HG03159 (cell line): ENCODE results near the gene HOXB5.

ENCODE experiments used
- ATAC-seq: cut with Tn5 transposase; IDR thresholded peaks from one replicate; pipeline ENCODE4 v1.9.1; 2021; ENCODE audit warnings: mild to moderate bottlenecking, moderate library complexity; ENCODE audit not compliant: unreplicated experiment

The HOXB5 gene

GRCh38 chr17:48630009-48630924 lies 36.7 kb upstream of the HOXB5 start:
- no peak for ATAC-seq

- no peak for ATAC-seq
These were observed 35.8 kb upstream of the HOXB5 start for GRCh38 chr17:48629411-48629759.

- ATAC-seq = no peak
These were observed 35.3 kb upstream of the HOXB5 start for GRCh38 chr17:48628649-48629410.

- no peak for ATAC-seq
These were observed 34.3 kb upstream of the HOXB5 start for GRCh38 chr17:48627623-48628521.

GRCh38 chr17:48627118-48627597 lies 33.6 kb upstream of the HOXB5 start:
- no peak for ATAC-seq

- ATAC-seq = no peak
These were observed 32.9 kb upstream of the HOXB5 start, which contains the start of gene HOXB9 for GRCh38 chr17:48626245-48627117. Gene HOXB9, minus strand, starts transcription at chr17:48626358. Its CDS starts 89 bp downstream, at chr17:48626269.

- no peak for ATAC-seq
These were observed 32.1 kb upstream of the HOXB5 start for GRCh38 chr17:48625495-48626244.

GRCh38 chr17:48624544-48625494 lies 31.2 kb upstream of the HOXB5 start:
- ATAC-seq = no peak

- ATAC-seq = no peak
These were observed 30.5 kb upstream of the HOXB5 start for GRCh38 chr17:48624118-48624517.

- ATAC-seq = no peak
These were observed 30.0 kb upstream of the HOXB5 start for GRCh38 chr17:48623583-48623982.

GRCh38 chr17:48622857-48623256 lies 29.3 kb upstream of the HOXB5 start:
- ATAC-seq = no peak

GRCh38 chr17:48621410-48622392 lies 28.1 kb upstream of the HOXB5 start:
- no peak for ATAC-seq

- ATAC-seq = no peak
These were observed 27.0 kb upstream of the HOXB5 start for GRCh38 chr17:48620461-48621139.

- no peak for ATAC-seq
These were observed 26.4 kb upstream of the HOXB5 start for GRCh38 chr17:48619826-48620449.

GRCh38 chr17:48618256-48618896 lies 24.8 kb upstream of the HOXB5 start:
- ATAC-seq = no peak
